Lower lobe of right lung (tissue), 2 donors: ENCODE measurements around the gene PTPRK. TPM values are rescaled to one million over a fixed set of nuclear protein-coding genes. Genes with fewer than 3 reads are reported as not detected.

Source experiments
- ATAC-seq, 2 donors: fragments of 200-7000 bp; cut with Tn5 transposase; one replicate each; pipeline ENCODE4 v1.9.1; 2020 to 2022; ENCODE audit warnings: mild to moderate bottlenecking in 2 of 2, moderate library complexity in 2 of 2
- DNase-seq: peaks from one replicate; pipeline ENCODE4 v3.0.0-alpha.2; 2020
- H3K27ac ChIP-seq: fragments of 200-600 bp; one replicate; pipeline ENCODE4 v1.8.0; 2022
- H3K27me3 ChIP-seq: fragments of 200-600 bp; one replicate; pipeline ENCODE4 v1.8.0; 2022; ENCODE audit warnings: low read depth
- H3K36me3 ChIP-seq: fragments of 200-600 bp; one replicate; pipeline ENCODE4 v1.8.0; 2022; ENCODE audit warnings: mild to moderate bottlenecking
- H3K4me1 ChIP-seq: fragments of 200-600 bp; one replicate; pipeline ENCODE4 v1.8.0; 2022
- H3K4me3 ChIP-seq: fragments of 200-600 bp; one replicate; pipeline ENCODE4 v1.8.0; 2022; ENCODE audit warnings: mild to moderate bottlenecking
- H3K9me3 ChIP-seq: fragments of 200-600 bp; one replicate; pipeline ENCODE4 v1.8.0; 2022
- CTCF ChIP-seq: fragments of 200-600 bp; IDR thresholded peaks from one replicate; pipeline ENCODE4 v1.8.0; 2022; ENCODE audit warnings: antibody characterized with exemption, mild to moderate bottlenecking
- intact Hi-C: fragments of 100-400 bp; cut with DNase I; formaldehyde crosslinking; loops from one replicate; pipeline ENCODE4 v1.11.0; 2022
- total RNA-seq: library from RNA; stranded (reverse); fragmentation: NEBNext Ultra II Directional; extraction: Animal tissue kit (Norgen Biotek cat#: 25700); gene quantifications from one replicate; pipeline ENCODE4 v1.2.1, GENCODE V29; 2021
- donor health status: DM: no; HTN: yes; CAD: no; lungs with severe emphysema.

Gene PTPRK
- total RNA-seq, 1 donor from 2014 or later: 62.7 TPM

DNA sequence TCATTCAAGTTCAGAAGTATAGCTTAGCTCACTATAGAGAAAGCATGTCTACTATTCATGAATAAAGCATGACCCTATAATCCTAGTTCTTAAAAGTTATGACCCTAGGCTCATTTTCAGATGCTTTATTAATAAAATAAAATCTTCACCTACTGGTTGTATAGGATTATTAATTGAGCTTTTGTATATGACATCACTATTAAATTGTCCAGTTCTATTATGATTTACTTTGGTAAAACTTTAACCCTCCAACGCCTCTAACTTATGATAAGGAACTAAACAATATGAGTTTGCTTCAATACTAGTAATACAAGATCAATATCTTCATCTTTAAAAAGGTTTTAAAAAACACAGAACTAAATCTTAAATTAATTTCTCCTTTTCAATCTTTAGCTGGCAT lies 356.1 kb downstream of the PTPRK start:
- no peak for DNase-seq
- intact Hi-C loops: no loop called here
- TF ChIP-seq CTCF: no peak
- H3K27me3 ChIP-seq: no peaks in the 10 kb centered on the region
- H3K27ac ChIP-seq: no peak overlapping the region
- no peak for ATAC-seq
- no peaks in the 10 kb centered on the region for H3K4me1 ChIP-seq
- H3K36me3 ChIP-seq: no peaks in the 10 kb centered on the region
- H3K4me3 ChIP-seq: no peak overlapping the region
- H3K9me3 ChIP-seq: no peaks in the 10 kb centered on the region

GRCh38 chr6:128162423-128162822 lies 358.0 kb downstream of the PTPRK start:
- no peaks in the 10 kb centered on the region for H3K9me3 ChIP-seq
- ATAC-seq (no peak), DNase-seq (no peak)
- no peak overlapping the region for H3K4me3 ChIP-seq
- TF ChIP-seq CTCF: no peak
- H3K27me3 ChIP-seq: no peaks in the 10 kb centered on the region
- no peak overlapping the region for H3K27ac ChIP-seq
- H3K36me3 ChIP-seq: no peaks in the 10 kb centered on the region
- intact Hi-C loops: no loop called here
- no peaks in the 10 kb centered on the region for H3K4me1 ChIP-seq

GRCh38 chr6:128161839-128162238 lies 358.6 kb downstream of the PTPRK start:
- intact Hi-C loops: no loop called here
- ATAC-seq (no peak), DNase-seq (no peak)
- no peak overlapping the region for H3K4me3 ChIP-seq
- H3K27me3 ChIP-seq: no peaks in the 10 kb centered on the region
- H3K9me3 ChIP-seq: no peaks in the 10 kb centered on the region
- TF ChIP-seq CTCF: no peak
- H3K36me3 ChIP-seq: no peaks in the 10 kb centered on the region
- H3K4me1 ChIP-seq: no peaks in the 10 kb centered on the region
- H3K27ac ChIP-seq: no peak overlapping the region

DNA sequence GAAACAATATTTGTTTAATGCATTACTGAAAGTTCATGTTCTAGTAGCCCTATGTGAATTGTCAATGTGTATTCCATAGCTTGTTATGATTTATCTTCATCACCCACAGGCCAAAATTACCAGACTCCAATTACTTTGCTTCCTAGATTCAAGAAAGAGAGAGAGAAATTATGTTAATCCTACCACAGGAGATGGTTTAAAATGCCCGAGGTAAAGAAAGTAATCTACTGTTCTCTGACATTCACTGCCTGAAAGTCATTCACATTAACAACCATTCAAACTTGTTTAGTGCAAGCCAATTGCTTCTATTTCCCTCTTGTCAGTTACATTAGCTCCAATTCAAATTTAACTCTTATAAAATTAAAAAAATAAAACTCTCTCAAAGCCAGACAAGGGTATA lies 359.1 kb downstream of the PTPRK start:
- Histone ChIP-seq H3K36me3 (no peaks in the 10 kb centered on the region), H3K4me3 (no peak overlapping the region), H3K4me1 (no peaks in the 10 kb centered on the region), H3K27ac (no peak overlapping the region), H3K9me3 (no peaks in the 10 kb centered on the region), H3K27me3 (no peaks in the 10 kb centered on the region)
- DNase-seq (no peak), ATAC-seq (no peak)
- TF ChIP-seq CTCF: no peak
- intact Hi-C loops: no loop called here

GRCh38 chr6:128158496-128158895 lies 361.9 kb downstream of the PTPRK start:
- Histone ChIP-seq H3K27me3 (no peaks in the 10 kb centered on the region), H3K36me3 (no peaks in the 10 kb centered on the region), H3K4me3 (no peak overlapping the region), H3K4me1 (no peaks in the 10 kb centered on the region), H3K9me3 (no peaks in the 10 kb centered on the region), H3K27ac (no peak overlapping the region)
- no peak for DNase-seq
- no peak for ATAC-seq
- no peak for TF ChIP-seq CTCF
- intact Hi-C loops: no loop called here
